DMS 273 treated with DMSO at 0.1 percent for 48 hours (cell line): ENCODE results near the gene RYR3.

ENCODE experiments used
- DNase-seq: peaks from one replicate; lab custom pipeline; 2025; lab: John Stamatoyannopoulos, UW

The RYR3 gene

GRCh38 chr15:33837294-33837693 lies 526.5 kb downstream of the RYR3 start:
- no peak for DNase-seq

- DNase-seq, result no peak
Observed at GRCh38 chr15:33839540-33839939, 528.8 kb downstream of the RYR3 start.

- DNase-seq, result no peak
Observed at GRCh38 chr15:33840615-33841014, 529.8 kb downstream of the RYR3 start.

- DNase-seq, result no peak
Observed at GRCh38 chr15:33844186-33844585, 533.4 kb downstream of the RYR3 start.

GRCh38 chr15:33844597-33844996 lies 533.8 kb downstream of the RYR3 start:
- DNase-seq, result no peak

- no peak for DNase-seq
Observed at GRCh38 chr15:33846142-33846541, 535.4 kb downstream of the RYR3 start.

- no peak for DNase-seq
Observed at GRCh38 chr15:33846862-33847261, 536.1 kb downstream of the RYR3 start.

GRCh38 chr15:33848011-33848410 lies 537.2 kb downstream of the RYR3 start:
- DNase-seq, result no peak

GRCh38 chr15:33851079-33851478 lies 540.3 kb downstream of the RYR3 start:
- no peak for DNase-seq

- DNase-seq, result no peak
Observed at GRCh38 chr15:33852094-33852493, 541.3 kb downstream of the RYR3 start.

GRCh38 chr15:33852570-33852969 lies 541.8 kb downstream of the RYR3 start:
- DNase-seq, result no peak

- no peak for DNase-seq
Observed at GRCh38 chr15:33857726-33858125, 547.0 kb downstream of the RYR3 start.

- DNase-seq, result no peak
Observed at GRCh38 chr15:33858836-33859235, 548.1 kb downstream of the RYR3 start.

- no peak for DNase-seq
Observed at GRCh38 chr15:33859992-33860545, 549.3 kb downstream of the RYR3 start.

- no peak for DNase-seq
Observed at GRCh38 chr15:33860754-33861153, 550.0 kb downstream of the RYR3 start.

- no peak for DNase-seq
Observed at GRCh38 chr15:33864360-33865075, 553.8 kb downstream of the RYR3 start.

GRCh38 chr15:33865416-33865815 lies 554.6 kb downstream of the RYR3 start:
- DNase-seq, result no peak

- no peak for DNase-seq
Observed at GRCh38 chr15:33866101-33866737, 555.5 kb downstream of the RYR3 start.

- DNase-seq, result peak; percentile 26
Observed at GRCh38 chr15:33871980-33872379, 561.2 kb downstream of the RYR3 start.

GRCh38 chr15:33872416-33873106 lies 561.8 kb downstream of the RYR3 start:
- no peak for DNase-seq

- no peak for DNase-seq
Observed at GRCh38 chr15:33874156-33874555, 563.4 kb downstream of the RYR3 start.

GRCh38 chr15:33882921-33883320 lies 572.2 kb downstream of the RYR3 start:
- no peak for DNase-seq

- no peak for DNase-seq
Observed at GRCh38 chr15:33888176-33888575, 577.4 kb downstream of the RYR3 start.
